WTC11 (cell line): Measurements from ENCODE around the gene POLR2M. TPM values are rescaled to one million over a fixed set of nuclear protein-coding genes. Genes with fewer than 3 reads are reported as not detected.

ENCODE experiments used
- ATAC-seq: fragments of 200-7000 bp; cut with Tn5 transposase; 2 replicates; pipeline ENCODE4 v1.10.0; 2021; ENCODE audit warnings: mild to moderate bottlenecking, moderate library complexity
- CTCF ChIA-PET: fragments of 300-600 bp; sonication (Branson Sonifier 250); formaldehyde crosslinking; loops from one replicate; lab custom pipeline; 2021; ENCODE audit warnings: antibody characterized with exemption; lab: Charles Lee
- POLR2A ChIA-PET: fragments of 350-600 bp; sonication (Branson Sonifier 250); formaldehyde crosslinking; loops from one replicate; lab custom pipeline; 2021; ENCODE audit warnings: antibody characterized with exemption; lab: Charles Lee
- DNase-seq: peaks from one replicate; pipeline ENCODE4 v3.0.0; 2021; ENCODE audit warnings: low spot score
- H3K27ac Mint-ChIP-seq: 2 replicates; pipeline ENCODE4 v1.8.0; 2021; ENCODE audit warnings: mixed read lengths
- H3K27me3 Mint-ChIP-seq: 2 replicates; pipeline ENCODE4 v1.8.0; 2021; ENCODE audit warnings: low read depth, mild to moderate bottlenecking, moderate library complexity, mixed read lengths
- H3K36me3 Mint-ChIP-seq: 2 replicates; pipeline ENCODE4 v1.8.0; 2021; ENCODE audit warnings: mixed read lengths
- H3K4me1 Mint-ChIP-seq: 2 replicates; pipeline ENCODE4 v1.8.0; 2022; ENCODE audit warnings: mixed read lengths
- H3K4me3 Mint-ChIP-seq: 2 replicates; pipeline ENCODE4 v1.8.0; 2021; ENCODE audit warnings: mild to moderate bottlenecking, moderate library complexity, mixed read lengths
- H3K9me3 Mint-ChIP-seq: 2 replicates; pipeline ENCODE4 v1.8.0; 2021; ENCODE audit warnings: mixed read lengths
- CREM ChIP-seq: sonication (generic); formaldehyde crosslinking; IDR thresholded peaks from 2 replicates; pipeline ENCODE4 v1.8.1; 2022; ENCODE audit warnings: mild to moderate bottlenecking, missing genetic modification reagents, moderate library complexity
- JAZF1 ChIP-seq: fragments of 250-450 bp; sonication (Bioruptor Pico); IDR thresholded peaks from 2 replicates; pipeline ENCODE4 v1.9.0; 2021; ENCODE audit warnings: moderate library complexity, mild to moderate bottlenecking, inconsistent platforms
- NFE2L1 ChIP-seq: sonication (generic); formaldehyde crosslinking; IDR thresholded peaks from 2 replicates; pipeline ENCODE4 v1.8.1; 2023; ENCODE audit warnings: missing genetic modification reagents
- NFYB ChIP-seq: sonication (generic); formaldehyde crosslinking; conservative IDR thresholded peaks from 2 replicates; pipeline ENCODE4 v1.8.0; 2022; ENCODE audit warnings: low read depth, missing genetic modification reagents
- OVOL2 ChIP-seq: fragments of 250-450 bp; sonication (Bioruptor Pico); IDR thresholded peaks from 2 replicates; pipeline ENCODE4 v1.9.0; 2021; ENCODE audit warnings: mild to moderate bottlenecking, borderline replicate concordance
- PREB ChIP-seq: sonication (generic); formaldehyde crosslinking; IDR thresholded peaks from 2 replicates; pipeline ENCODE4 v1.8.1; 2022; ENCODE audit warnings: mild to moderate bottlenecking, missing genetic modification reagents, moderate library complexity, borderline replicate concordance
- RELA ChIP-seq: sonication (generic); formaldehyde crosslinking; IDR thresholded peaks from 2 replicates; pipeline ENCODE4 v1.8.1; 2022; ENCODE audit warnings: missing genetic modification reagents, mild to moderate bottlenecking, borderline replicate concordance
- RORB ChIP-seq: fragments of 250-450 bp; sonication (Bioruptor Pico); IDR thresholded peaks from 2 replicates; pipeline ENCODE4 v1.9.0; 2021; ENCODE audit warnings: mild to moderate bottlenecking
- TEAD1 ChIP-seq: sonication (generic); formaldehyde crosslinking; IDR thresholded peaks from 2 replicates; pipeline ENCODE4 v1.8.0; 2022; ENCODE audit warnings: mild to moderate bottlenecking, missing genetic modification reagents
- ZNF138 ChIP-seq: sonication (generic); formaldehyde crosslinking; conservative IDR thresholded peaks from 2 replicates; pipeline ENCODE4 v1.8.1; 2022; ENCODE audit warnings: mild to moderate bottlenecking, moderate library complexity, missing genetic modification reagents
- ZNF232 ChIP-seq: sonication (generic); formaldehyde crosslinking; IDR thresholded peaks from 2 replicates; pipeline ENCODE4 v1.8.0; 2022; ENCODE audit warnings: mild to moderate bottlenecking, missing genetic modification reagents
- ZNF281 ChIP-seq: sonication (generic); formaldehyde crosslinking; IDR thresholded peaks from 2 replicates; pipeline ENCODE4 v1.8.0; 2023; ENCODE audit warnings: mild to moderate bottlenecking, missing genetic modification reagents
- ZNF512 ChIP-seq: sonication (generic); formaldehyde crosslinking; IDR thresholded peaks from 2 replicates; pipeline ENCODE4 v1.8.1; 2022; ENCODE audit warnings: missing genetic modification reagents, borderline replicate concordance
- total RNA-seq: library from RNA; stranded (reverse); gene quantifications from 3 replicates; pipeline ENCODE4 v1.2.3, GENCODE V29; 2021
- TF ChIP-seq, protein P1 (sequence below): sonication (generic); formaldehyde crosslinking; IDR thresholded peaks from 2 replicates; pipeline ENCODE4 v1.8.1; 2023; ENCODE audit warnings: mild to moderate bottlenecking, moderate library complexity, missing genetic modification reagents
- TF ChIP-seq, protein P2 (sequence below): sonication (generic); formaldehyde crosslinking; IDR thresholded peaks from 2 replicates; pipeline ENCODE4 v1.8.0; 2022; ENCODE audit warnings: mild to moderate bottlenecking, missing genetic modification reagents
- TF ChIP-seq, protein P3 (sequence below): sonication (generic); formaldehyde crosslinking; IDR thresholded peaks from 2 replicates; pipeline ENCODE4 v1.8.1; 2023; ENCODE audit warnings: mild to moderate bottlenecking, missing genetic modification reagents, borderline replicate concordance
- TF ChIP-seq, protein P4 (sequence below): sonication (generic); formaldehyde crosslinking; conservative IDR thresholded peaks from 2 replicates; pipeline ENCODE4 v1.8.1; 2023; ENCODE audit warnings: mild to moderate bottlenecking, low read depth, missing genetic modification reagents, moderate library complexity

Gene POLR2M
- total RNA-seq, 1 experiment from 2014 or later: 84.4 TPM

- no peak for TF ChIP-seq ZNF281
- TF ChIP-seq, protein P1, sequence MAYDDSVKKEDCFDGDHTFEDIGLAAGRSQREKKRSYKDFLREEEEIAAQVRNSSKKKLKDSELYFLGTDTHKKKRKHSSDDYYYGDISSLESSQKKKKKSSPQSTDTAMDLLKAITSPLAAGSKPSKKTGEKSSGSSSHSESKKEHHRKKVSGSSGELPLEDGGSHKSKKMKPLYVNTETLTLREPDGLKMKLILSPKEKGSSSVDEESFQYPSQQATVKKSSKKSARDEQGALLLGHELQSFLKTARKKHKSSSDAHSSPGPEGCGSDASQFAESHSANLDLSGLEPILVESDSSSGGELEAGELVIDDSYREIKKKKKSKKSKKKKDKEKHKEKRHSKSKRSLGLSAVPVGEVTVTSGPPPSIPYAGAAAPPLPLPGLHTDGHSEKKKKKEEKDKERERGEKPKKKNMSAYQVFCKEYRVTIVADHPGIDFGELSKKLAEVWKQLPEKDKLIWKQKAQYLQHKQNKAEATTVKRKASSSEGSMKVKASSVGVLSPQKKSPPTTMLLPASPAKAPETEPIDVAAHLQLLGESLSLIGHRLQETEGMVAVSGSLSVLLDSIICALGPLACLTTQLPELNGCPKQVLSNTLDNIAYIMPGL (CRISPR knock-in tag): no peak
- no peak for TF ChIP-seq NFYB (CRISPR knock-in tag)
These were observed 39.2 kb upstream of the POLR2M start (continued) for GRCh38 chr15:57667171-57667849.

DNA sequence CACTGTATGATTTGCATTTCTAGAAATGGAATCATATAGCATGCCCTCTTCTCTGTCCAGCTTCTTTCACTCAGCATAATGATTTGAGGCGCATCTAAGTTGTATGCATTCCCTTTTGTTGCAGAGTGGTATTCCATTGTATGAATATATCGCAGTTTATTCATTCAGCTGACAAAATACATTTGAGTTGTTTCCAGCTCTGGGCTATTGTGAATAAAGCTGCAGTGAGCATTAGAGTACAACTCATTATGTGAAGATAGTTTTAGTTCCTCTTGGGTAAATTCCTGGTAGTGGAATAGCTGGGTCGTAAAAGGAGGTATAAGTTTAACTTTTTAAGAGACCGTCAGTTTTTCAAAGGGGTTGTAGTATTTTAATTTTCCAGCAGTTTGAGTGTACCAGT, 38.5 kb upstream of the POLR2M start:
- ATAC-seq (no peak), DNase-seq (no peak)
- ChIA-PET CTCF (interaction anchor here (1.0 to 1.9 kb wide), 5 partner anchors 27 to 403 kb away, joined by 3 to 6 read pairs (median 3); no protein-coding TSS in a partner anchor), POLR2A (no interaction called here)
- H3K36me3 Mint-ChIP-seq: no peaks in the 10 kb centered on the region
- no peak overlapping the region for H3K27ac Mint-ChIP-seq
- no peaks in the 10 kb centered on the region for H3K27me3 Mint-ChIP-seq
- no peaks in the 10 kb centered on the region for H3K4me1 Mint-ChIP-seq
- no peak for TF ChIP-seq OVOL2 (CRISPR knock-in tag)
- no peak for TF ChIP-seq ZNF138 (CRISPR knock-in tag)
- no peak for TF ChIP-seq CREM (CRISPR knock-in tag)
- TF ChIP-seq NFE2L1 (CRISPR knock-in tag): no peak
- TF ChIP-seq TEAD1 (CRISPR knock-in tag): no peak
- no peak for TF ChIP-seq PREB (CRISPR knock-in tag)
- TF ChIP-seq JAZF1 (CRISPR knock-in tag): no peak
- no peak for TF ChIP-seq RELA (CRISPR knock-in tag)
- TF ChIP-seq ZNF232 (CRISPR knock-in tag): no peak
- no peak for TF ChIP-seq ZNF512 (CRISPR knock-in tag)
- no peaks in the 10 kb centered on the region for H3K9me3 Mint-ChIP-seq
- H3K4me3 Mint-ChIP-seq: no peak overlapping the region

GRCh38 chr15:57671636-57672035, 34.9 kb upstream of the POLR2M start:
- ATAC-seq (no peak), DNase-seq (no peak)
- no peaks in the 10 kb centered on the region for H3K9me3 Mint-ChIP-seq
- POLR2A ChIA-PET: no interaction called here
- H3K27ac Mint-ChIP-seq: no peak overlapping the region
- no peaks in the 10 kb centered on the region for H3K36me3 Mint-ChIP-seq
- CTCF ChIA-PET: no interaction called here
- H3K4me3 Mint-ChIP-seq: no peak overlapping the region
- no peaks in the 10 kb centered on the region for H3K4me1 Mint-ChIP-seq
- no peaks in the 10 kb centered on the region; the same call in 1 of the 2 replicates for H3K27me3 Mint-ChIP-seq
- TF ChIP-seq RORB (CRISPR knock-in tag) (no peak), NFE2L1 (CRISPR knock-in tag) (no peak)
- TF ChIP-seq, protein P2, sequence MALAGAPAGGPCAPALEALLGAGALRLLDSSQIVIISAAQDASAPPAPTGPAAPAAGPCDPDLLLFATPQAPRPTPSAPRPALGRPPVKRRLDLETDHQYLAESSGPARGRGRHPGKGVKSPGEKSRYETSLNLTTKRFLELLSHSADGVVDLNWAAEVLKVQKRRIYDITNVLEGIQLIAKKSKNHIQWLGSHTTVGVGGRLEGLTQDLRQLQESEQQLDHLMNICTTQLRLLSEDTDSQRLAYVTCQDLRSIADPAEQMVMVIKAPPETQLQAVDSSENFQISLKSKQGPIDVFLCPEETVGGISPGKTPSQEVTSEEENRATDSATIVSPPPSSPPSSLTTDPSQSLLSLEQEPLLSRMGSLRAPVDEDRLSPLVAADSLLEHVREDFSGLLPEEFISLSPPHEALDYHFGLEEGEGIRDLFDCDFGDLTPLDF (CRISPR knock-in tag): no peak
- TF ChIP-seq, protein P3, sequence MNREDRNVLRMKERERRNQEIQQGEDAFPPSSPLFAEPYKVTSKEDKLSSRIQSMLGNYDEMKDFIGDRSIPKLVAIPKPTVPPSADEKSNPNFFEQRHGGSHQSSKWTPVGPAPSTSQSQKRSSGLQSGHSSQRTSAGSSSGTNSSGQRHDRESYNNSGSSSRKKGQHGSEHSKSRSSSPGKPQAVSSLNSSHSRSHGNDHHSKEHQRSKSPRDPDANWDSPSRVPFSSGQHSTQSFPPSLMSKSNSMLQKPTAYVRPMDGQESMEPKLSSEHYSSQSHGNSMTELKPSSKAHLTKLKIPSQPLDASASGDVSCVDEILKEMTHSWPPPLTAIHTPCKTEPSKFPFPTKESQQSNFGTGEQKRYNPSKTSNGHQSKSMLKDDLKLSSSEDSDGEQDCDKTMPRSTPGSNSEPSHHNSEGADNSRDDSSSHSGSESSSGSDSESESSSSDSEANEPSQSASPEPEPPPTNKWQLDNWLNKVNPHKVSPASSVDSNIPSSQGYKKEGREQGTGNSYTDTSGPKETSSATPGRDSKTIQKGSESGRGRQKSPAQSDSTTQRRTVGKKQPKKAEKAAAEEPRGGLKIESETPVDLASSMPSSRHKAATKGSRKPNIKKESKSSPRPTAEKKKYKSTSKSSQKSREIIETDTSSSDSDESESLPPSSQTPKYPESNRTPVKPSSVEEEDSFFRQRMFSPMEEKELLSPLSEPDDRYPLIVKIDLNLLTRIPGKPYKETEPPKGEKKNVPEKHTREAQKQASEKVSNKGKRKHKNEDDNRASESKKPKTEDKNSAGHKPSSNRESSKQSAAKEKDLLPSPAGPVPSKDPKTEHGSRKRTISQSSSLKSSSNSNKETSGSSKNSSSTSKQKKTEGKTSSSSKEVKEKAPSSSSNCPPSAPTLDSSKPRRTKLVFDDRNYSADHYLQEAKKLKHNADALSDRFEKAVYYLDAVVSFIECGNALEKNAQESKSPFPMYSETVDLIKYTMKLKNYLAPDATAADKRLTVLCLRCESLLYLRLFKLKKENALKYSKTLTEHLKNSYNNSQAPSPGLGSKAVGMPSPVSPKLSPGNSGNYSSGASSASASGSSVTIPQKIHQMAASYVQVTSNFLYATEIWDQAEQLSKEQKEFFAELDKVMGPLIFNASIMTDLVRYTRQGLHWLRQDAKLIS (CRISPR knock-in tag): no peak
- TF ChIP-seq, protein P4, sequence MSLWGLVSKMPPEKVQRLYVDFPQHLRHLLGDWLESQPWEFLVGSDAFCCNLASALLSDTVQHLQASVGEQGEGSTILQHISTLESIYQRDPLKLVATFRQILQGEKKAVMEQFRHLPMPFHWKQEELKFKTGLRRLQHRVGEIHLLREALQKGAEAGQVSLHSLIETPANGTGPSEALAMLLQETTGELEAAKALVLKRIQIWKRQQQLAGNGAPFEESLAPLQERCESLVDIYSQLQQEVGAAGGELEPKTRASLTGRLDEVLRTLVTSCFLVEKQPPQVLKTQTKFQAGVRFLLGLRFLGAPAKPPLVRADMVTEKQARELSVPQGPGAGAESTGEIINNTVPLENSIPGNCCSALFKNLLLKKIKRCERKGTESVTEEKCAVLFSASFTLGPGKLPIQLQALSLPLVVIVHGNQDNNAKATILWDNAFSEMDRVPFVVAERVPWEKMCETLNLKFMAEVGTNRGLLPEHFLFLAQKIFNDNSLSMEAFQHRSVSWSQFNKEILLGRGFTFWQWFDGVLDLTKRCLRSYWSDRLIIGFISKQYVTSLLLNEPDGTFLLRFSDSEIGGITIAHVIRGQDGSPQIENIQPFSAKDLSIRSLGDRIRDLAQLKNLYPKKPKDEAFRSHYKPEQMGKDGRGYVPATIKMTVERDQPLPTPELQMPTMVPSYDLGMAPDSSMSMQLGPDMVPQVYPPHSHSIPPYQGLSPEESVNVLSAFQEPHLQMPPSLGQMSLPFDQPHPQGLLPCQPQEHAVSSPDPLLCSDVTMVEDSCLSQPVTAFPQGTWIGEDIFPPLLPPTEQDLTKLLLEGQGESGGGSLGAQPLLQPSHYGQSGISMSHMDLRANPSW (CRISPR knock-in tag): no peak
